HFF-Myc (cell line): ENCODE measurements around the gene HPS1.

Source experiments
- DNase-seq: peaks from one replicate; pipeline ENCODE4 v3.0.0-alpha.2; 2011; ENCODE audit warnings: low read depth; ENCODE audit errors: extremely low read depth
- H3K4me3 ChIP-seq: replicated peaks from 2 replicates; pipeline ENCODE4 v1.5.1; 2011; ENCODE audit warnings: low read depth, mild to moderate bottlenecking, control low read depth, low read length
- TF ChIP-seq, protein P1 (sequence below): IDR thresholded peaks from 2 replicates; pipeline ENCODE4 v1.5.1; 2012; ENCODE audit warnings: mild to moderate bottlenecking, low read depth, low read length, control low read depth; ENCODE audit errors: missing control alignments

HPS1 gene

DNA sequence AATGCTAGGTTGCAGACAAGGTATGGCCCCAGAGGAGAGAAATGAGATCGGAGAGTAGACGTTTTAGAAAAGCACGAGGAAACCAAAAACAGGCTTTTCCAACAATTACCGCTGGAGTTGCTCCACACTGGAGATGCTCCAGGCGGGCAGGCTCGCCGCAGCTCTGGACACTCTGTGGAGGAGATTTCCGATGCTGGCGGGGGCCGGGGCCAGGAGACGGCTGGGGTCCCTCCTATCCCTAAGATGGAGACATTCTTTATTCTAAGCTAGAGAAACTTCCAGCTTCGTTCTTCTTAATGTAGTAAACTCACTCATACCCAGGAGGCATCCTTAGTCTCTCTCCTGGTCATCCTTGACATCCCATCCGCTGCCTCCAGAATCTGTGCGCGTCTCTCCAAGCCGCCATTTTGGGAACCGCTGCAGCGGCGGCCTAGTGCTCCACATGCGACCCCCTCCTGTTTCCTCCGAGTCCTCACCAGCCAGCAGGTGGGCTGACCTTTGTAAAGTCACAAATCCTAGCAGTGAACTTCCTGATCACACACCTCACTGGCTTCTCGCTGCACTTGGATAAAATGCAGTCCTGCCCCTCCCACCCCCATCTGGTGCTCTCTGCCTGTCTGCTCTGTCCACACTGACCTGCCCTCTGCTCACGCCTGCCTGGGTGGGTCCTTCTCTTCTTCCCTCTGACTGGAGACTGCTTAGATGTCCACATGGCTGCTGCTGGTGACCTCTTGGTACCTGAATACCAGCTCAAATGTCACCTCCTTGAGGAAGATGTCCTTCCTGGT is 43.6 kb downstream of the HPS1 start:
- no peak for DNase-seq
- TF ChIP-seq, protein P1, sequence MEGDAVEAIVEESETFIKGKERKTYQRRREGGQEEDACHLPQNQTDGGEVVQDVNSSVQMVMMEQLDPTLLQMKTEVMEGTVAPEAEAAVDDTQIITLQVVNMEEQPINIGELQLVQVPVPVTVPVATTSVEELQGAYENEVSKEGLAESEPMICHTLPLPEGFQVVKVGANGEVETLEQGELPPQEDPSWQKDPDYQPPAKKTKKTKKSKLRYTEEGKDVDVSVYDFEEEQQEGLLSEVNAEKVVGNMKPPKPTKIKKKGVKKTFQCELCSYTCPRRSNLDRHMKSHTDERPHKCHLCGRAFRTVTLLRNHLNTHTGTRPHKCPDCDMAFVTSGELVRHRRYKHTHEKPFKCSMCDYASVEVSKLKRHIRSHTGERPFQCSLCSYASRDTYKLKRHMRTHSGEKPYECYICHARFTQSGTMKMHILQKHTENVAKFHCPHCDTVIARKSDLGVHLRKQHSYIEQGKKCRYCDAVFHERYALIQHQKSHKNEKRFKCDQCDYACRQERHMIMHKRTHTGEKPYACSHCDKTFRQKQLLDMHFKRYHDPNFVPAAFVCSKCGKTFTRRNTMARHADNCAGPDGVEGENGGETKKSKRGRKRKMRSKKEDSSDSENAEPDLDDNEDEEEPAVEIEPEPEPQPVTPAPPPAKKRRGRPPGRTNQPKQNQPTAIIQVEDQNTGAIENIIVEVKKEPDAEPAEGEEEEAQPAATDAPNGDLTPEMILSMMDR: no peak
- H3K4me3 ChIP-seq: no peak overlapping the region

DNA sequence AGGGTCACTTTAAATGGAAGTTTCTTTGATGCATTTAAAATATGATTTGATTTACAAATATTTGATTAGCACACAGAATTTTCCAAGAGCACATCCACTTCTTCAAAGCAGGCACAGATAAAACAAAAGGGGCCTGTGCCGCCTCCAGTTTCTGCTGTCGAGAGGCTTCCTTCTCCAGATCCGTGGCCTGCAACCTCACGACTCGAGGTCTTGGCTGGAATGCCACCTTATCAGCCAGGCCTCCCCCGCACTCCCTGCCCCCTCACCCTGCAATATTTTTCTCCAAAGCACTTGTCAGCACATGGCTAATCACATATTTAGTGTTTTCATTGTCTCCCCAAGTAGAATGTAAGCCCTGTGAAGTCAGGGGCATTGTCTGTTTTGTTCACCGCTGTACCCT is 44.3 kb downstream of the HPS1 start:
- TF ChIP-seq, protein P1: no peak
- no peak for DNase-seq
- no peak overlapping the region for H3K4me3 ChIP-seq

DNA sequence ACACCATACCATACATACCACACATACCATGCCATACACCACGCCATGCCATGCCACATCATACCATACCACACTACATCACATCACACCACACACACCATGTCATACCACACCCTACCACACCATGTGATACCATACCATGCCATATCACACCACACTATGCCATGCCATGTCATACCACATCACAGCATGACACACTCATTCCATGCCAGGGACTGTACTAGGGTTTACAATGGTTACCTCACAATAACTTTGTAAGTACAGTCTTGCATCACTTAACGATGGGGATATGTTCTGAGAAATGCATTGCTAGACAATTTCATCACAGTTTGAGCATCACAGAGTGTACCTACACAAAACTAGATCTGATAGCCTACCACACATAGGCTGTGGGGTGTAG is 46.3 kb downstream of the HPS1 start:
- no peak for DNase-seq
- no peak overlapping the region for H3K4me3 ChIP-seq
- TF ChIP-seq, protein P1: no peak

DNA sequence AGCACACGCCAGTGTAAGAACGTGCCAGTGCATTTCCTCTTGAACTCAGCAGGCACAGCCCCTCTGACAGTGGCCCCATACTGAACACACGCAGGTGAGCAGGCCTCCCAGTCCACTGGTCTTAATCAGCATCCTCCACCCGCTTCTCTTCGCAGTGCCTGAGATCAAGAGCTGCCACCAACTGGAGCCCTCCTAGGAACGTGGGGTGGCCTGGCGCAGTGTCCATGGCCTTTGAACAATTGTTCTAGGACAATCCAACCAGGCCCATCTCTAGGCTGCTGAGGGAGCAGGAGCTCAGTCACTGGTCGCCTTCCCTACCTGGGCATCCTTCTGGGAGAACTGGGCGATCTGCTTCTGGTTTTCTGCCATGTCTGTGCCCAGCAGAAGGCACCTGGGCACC is 47.0 kb downstream of the HPS1 start:
- H3K4me3 ChIP-seq: no peak overlapping the region
- no peak for DNase-seq
- TF ChIP-seq, protein P1: no peak

DNA sequence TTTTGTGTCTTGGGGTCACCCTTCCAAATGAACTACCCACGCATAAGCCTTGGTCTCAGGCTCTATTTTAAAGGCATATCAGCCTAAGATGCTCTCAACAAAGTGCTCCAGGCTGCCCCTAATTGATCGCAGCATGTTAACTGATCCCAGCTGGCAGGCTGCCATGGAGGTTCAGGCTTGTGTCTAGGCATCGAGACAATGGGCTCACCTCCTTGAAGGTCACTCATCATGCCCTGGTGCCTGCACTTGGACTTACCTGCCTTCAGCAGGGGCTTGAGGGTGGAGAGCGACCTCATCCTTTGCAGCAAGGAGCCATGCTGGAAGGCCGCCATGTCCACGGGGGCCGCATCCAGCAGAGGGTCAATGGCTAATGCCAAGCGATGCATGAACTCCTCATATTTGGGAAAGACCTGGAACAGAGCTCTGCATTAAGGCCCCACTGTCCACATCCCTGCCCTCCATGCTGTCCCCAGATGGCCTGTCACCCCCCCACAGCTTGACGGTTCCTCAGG is 49.6 kb downstream of the HPS1 start:
- TF ChIP-seq, protein P1: no peak
- H3K4me3 ChIP-seq: no peak overlapping the region
- no peak for DNase-seq

DNA sequence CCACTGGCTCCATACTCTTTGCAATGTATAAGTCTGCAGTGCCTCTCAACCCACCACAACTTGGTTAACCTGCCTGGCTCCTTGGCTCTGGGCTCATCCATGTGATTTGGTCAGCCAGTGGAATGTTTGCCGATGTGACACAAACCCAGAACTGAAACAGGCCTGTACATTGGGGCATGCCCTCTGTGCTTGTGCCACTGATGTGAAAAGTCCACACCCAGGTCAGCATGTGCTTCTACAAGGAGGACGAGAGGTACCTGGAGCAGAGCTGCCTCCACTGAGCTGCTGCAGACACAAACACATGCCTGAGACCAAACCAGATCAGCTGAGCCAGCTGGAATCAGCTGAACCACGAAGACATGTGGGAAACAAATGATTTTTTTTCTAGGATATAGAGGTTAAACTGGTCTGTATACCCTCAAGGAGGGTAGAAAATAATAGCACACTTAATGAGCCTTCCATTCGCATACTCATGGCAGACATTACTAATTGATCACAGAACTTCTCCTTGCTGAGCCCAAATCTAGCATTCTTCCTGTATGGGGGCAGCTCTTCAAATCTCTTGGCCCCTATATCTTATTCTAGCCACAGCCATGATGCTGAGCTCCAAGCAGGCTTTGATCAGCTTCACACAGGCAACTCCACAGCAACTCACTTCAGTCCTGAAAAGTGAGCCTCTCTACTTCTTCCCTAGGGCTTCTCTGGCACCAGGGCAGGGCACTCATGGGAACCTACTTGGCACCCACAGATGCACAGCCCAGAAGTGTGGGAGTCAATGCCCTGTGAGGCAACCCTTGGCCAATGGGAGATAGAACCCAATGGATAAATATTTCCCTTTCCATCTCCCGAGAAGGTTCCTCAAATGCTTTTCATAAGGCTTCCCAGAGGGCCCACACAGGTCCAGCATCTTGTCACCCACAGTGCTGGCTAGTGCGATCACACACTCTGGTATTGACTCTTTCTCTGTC is 50.4 kb downstream of the HPS1 start:
- DNase-seq: no peak
- TF ChIP-seq, protein P1: no peak

More for the DNA sequence above, 50.4 kb downstream of the HPS1 start:
- H3K4me3 ChIP-seq: no peak overlapping the region
